OCI-LY3 (cell line): ENCODE data around the gene PDE3A.
"Not testable (repeated sequence)": the region's sequence is repeated elsewhere in the genome, so short reads cannot be mapped to it uniquely, and the experiment has no call there.

Source experiments
- H2AFZ ChIP-seq: fragments of 200-600, 300-600 bp; shearing (Covaris generic); 2 replicates; pipeline ENCODE4 v1.6.0; 2014; ENCODE audit warnings: antibody characterized with exemption, low read depth, low read length
- H3K27ac ChIP-seq: fragments of 200-600, 300-600 bp; sonication (generic); 2 replicates; pipeline ENCODE4 v1.5.1; 2014; ENCODE audit warnings: mild to moderate bottlenecking, low read length, moderate library complexity, mixed read lengths
- H3K27me3 ChIP-seq: fragments of 200-600, 300-600 bp; sonication (generic); 2 replicates; pipeline ENCODE4 v1.6.1; 2014; ENCODE audit warnings: low read depth, low read length, mixed read lengths
- H3K36me3 ChIP-seq: fragments of 200-600, 300-600 bp; sonication (generic); replicated peaks from 2 replicates; pipeline ENCODE3; 2014; ENCODE audit warnings: low read depth, low read length, mixed read lengths
- H3K4me1 ChIP-seq: fragments of 300-600, 200-600 bp; sonication (generic); 2 replicates; pipeline ENCODE4 v1.6.1; 2014; ENCODE audit warnings: low read length, mixed read lengths
- H3K4me2 ChIP-seq: fragments of 200-600, 300-600 bp; sonication (generic); 2 replicates; pipeline ENCODE4 v1.6.1; 2014; ENCODE audit warnings: low read length, mixed read lengths
- H3K4me3 ChIP-seq: fragments of 300-600, 200-600 bp; sonication (generic); 2 replicates; pipeline ENCODE4 v1.5.1; 2014; ENCODE audit warnings: antibody characterized with exemption, mild to moderate bottlenecking, low read length, moderate library complexity
- H3K79me2 ChIP-seq: fragments of 300-600, 200-600 bp; shearing (Covaris generic); 2 replicates; pipeline ENCODE4 v1.6.1; 2014; ENCODE audit warnings: mild to moderate bottlenecking, low read length, mixed read lengths
- H3K9ac ChIP-seq: fragments of 300-600, 200-600 bp; shearing (Covaris generic); 2 replicates; pipeline ENCODE4 v1.6.0; 2014; ENCODE audit warnings: mild to moderate bottlenecking, low read length, moderate library complexity
- H3K9me3 ChIP-seq: fragments of 200-600, 300-600 bp; shearing (Covaris generic); 2 replicates; pipeline ENCODE4 v1.6.1; 2014; ENCODE audit warnings: low read length, mixed read lengths; ENCODE audit not compliant: insufficient read depth
- H4K20me1 ChIP-seq: fragments of 200-600, 300-600 bp; sonication (generic); 2 replicates; pipeline ENCODE4 v1.6.1; 2016; ENCODE audit warnings: low read length, mixed read lengths; ENCODE audit not compliant: insufficient read depth
- EZH2phosphoT487 ChIP-seq: fragments of 200-600 bp; shearing (Covaris generic); IDR thresholded peaks from 2 replicates; pipeline ENCODE4 v1.6.1; 2018; ENCODE audit warnings: antibody characterized with exemption, mixed run types, low read depth
- TF ChIP-seq, protein P1 (sequence below): fragments of 200-600, 300-600 bp; sonication (generic); IDR thresholded peaks from 2 replicates; pipeline ENCODE4 v1.5.1; 2014; ENCODE audit warnings: antibody characterized with exemption, low read length, low read depth

PDE3A gene

DNA sequence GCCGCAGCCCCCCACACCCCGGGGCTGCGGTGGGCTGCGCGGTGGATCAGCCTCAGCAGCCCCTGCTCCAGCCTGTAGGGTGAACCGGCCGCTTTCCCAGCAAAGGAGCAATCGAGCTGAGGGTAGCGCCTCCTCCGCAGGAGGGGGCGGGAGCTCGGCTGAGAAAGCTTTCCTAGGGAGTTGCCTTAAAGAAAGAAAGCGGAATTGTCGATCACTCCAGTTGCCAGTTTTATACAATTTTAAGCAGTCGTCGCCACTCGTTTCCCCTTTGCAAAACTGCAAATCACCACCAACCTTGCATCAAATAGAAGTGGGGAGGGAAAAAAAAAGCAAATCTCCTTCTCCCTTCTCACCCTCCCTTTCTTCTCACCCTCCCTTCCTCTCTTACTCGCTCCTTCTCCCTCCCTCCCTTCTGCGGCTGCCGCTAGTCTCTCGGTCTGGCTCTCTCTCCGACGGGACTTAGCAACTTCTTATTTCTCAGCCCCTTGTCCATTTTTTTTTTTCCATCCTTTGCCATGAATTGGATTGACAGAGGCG, at the start of gene PDE3A:
Gene PDE3A (plus strand): TSS at position 424 of the 537 bp plus-strand sequence. CDS start 748 bp downstream, outside the sequence.
- Histone ChIP-seq H3K79me2 (no peaks in the 10 kb centered on the region), H3K27me3 (no peaks in the 10 kb centered on the region), H3K9ac (no peak within 1 kb of the TSS), H3K4me3 (no peak within 1 kb of the TSS), H4K20me1 (no peaks in the 10 kb centered on the region), H3K36me3 (no peaks in the 10 kb centered on the region), H3K4me1 (no peaks in the 10 kb centered on the region), H3K27ac (no peak within 1 kb of the TSS), H3K4me2 (no peak within 1 kb of the TSS), H3K9me3 (no peaks in the 10 kb centered on the region), H2AFZ (no peak within 1 kb of the TSS)
- TF ChIP-seq EZH2phosphoT487 = no peak
- TF ChIP-seq, protein P1, sequence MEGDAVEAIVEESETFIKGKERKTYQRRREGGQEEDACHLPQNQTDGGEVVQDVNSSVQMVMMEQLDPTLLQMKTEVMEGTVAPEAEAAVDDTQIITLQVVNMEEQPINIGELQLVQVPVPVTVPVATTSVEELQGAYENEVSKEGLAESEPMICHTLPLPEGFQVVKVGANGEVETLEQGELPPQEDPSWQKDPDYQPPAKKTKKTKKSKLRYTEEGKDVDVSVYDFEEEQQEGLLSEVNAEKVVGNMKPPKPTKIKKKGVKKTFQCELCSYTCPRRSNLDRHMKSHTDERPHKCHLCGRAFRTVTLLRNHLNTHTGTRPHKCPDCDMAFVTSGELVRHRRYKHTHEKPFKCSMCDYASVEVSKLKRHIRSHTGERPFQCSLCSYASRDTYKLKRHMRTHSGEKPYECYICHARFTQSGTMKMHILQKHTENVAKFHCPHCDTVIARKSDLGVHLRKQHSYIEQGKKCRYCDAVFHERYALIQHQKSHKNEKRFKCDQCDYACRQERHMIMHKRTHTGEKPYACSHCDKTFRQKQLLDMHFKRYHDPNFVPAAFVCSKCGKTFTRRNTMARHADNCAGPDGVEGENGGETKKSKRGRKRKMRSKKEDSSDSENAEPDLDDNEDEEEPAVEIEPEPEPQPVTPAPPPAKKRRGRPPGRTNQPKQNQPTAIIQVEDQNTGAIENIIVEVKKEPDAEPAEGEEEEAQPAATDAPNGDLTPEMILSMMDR = no peak

DNA sequence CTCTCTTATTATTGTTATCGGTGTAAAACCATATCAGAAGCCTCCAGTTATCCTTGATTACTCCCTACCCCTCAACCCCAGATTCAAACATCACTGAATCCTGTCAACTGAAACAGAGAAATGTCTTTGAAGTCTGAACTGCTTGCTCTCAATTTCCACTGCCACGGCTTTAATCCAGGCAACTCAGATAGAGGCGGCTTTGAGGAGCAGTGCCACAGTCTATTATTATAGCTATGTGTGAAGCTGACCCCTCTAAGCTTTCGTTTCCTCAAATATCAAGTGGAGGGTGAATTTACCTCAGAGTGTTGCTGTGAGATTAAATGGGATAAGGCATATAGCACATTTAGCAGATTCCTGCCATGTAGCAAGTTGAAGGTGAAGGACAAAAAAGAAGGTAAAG, 49.0 kb upstream of the PDE3A start:
- Histone ChIP-seq H3K9me3 (no peaks in the 10 kb centered on the region), H3K4me1 (no peaks in the 10 kb centered on the region), H3K36me3 (no peaks in the 10 kb centered on the region), H4K20me1 (no peaks in the 10 kb centered on the region), H3K4me2 (no peak overlapping the region), H3K79me2 (no peaks in the 10 kb centered on the region), H3K4me3 (no peak overlapping the region), H2AFZ (no peak overlapping the region), H3K27ac (no peak overlapping the region), H3K9ac (no peak overlapping the region), H3K27me3 (no peaks in the 10 kb centered on the region)
- TF ChIP-seq, protein P1 = no peak
- TF ChIP-seq EZH2phosphoT487 = no peak

DNA sequence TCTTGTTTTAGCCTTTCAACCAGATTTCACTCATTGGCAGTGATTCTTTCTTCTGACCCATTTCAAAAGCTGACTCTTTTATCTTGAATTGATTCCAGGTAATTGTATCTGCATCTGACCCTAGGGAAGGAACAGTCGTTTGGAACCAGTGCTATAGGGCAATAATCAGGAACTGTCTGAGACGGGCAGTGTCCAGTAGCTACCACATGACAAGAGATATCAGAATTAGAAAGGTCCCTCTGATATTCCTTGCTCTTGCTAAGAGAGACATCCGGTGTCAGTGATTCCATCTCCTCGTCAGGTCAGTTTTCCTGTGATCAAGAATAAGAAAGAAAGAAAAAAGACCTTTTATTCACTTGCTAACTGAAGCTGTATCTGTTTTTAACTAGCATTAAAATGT, 47.8 kb upstream of the PDE3A start:
- Histone ChIP-seq H4K20me1 (no peaks in the 10 kb centered on the region), H3K9me3 (no peaks in the 10 kb centered on the region), H3K4me1 (no peaks in the 10 kb centered on the region), H3K4me3 (no peak overlapping the region), H3K36me3 (no peaks in the 10 kb centered on the region), H2AFZ (no peak overlapping the region), H3K4me2 (no peak overlapping the region), H3K9ac (no peak overlapping the region), H3K27me3 (no peaks in the 10 kb centered on the region), H3K79me2 (no peaks in the 10 kb centered on the region), H3K27ac (no peak overlapping the region)
- no peak for TF ChIP-seq EZH2phosphoT487
- TF ChIP-seq, protein P1 = no peak

DNA sequence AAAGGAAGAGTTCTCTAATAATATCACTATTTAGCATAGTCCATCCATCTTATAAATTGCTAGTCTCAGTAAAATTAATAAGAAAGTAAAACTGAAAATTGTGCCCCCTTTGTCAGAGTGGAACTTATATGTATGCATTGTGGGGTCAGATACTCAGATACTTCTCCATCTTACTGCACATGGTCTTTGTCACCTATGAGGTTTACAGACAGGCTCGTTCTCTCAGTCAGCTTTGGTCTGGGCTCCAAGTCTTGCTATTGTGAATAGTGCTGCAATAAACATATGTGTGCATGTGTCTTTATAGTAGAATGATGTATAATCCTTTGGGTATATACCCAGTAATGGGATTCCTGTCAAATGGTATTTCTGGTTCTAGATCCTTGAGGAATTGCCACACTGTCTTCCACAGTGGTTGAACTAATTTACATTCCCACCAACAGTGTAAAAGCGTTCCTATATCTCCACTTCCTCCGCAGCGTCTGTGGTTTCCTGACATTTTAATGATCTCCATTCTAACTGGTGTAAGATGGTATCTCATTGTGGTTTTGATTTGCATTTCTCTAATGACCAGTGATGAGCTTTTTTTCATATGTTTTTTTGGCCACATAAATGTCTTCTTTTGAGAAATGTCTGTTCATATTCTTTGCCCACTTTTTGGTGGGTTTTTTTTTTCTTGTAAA, 37.4 kb upstream of the PDE3A start:
- not testable (repeated sequence) for H3K36me3 ChIP-seq, H3K4me1 ChIP-seq, H3K27me3 ChIP-seq, H3K27ac ChIP-seq, H2AFZ ChIP-seq, H4K20me1 ChIP-seq, H3K9ac ChIP-seq, H3K4me3 ChIP-seq, H3K9me3 ChIP-seq, H3K4me2 ChIP-seq, H3K79me2 ChIP-seq
